ENCODE measurements around the gene DYNLT4.
A peak's percentile ranks its signal among the peaks of the same experiment; 100 is the strongest.
"Not testable (repeated sequence)": the region's sequence is repeated elsewhere in the genome, so short reads cannot be mapped to it uniquely, and the experiment has no call there.

The DYNLT4 gene

GRCh38 chr1:44776730-44777068 is 30.5 kb downstream of the DYNLT4 start:
- Histone ChIP-seq H3K36me3 (ENCODE audit: control insufficient read depth, insufficient read depth, low read length) (peaks cover 57% of the 10 kb centered on the region), H3K9me3 (ENCODE audit: control insufficient read depth, low read length) (no peaks in the 10 kb centered on the region), H3K4me3 (ENCODE audit: extremely low read depth, insufficient read depth, low read length, poor library complexity, severe bottlenecking) (peak overlapping the region; percentile 94), H3K27ac (ENCODE audit: low read depth, low read length, severe bottlenecking) (peak overlapping the region; percentile 59), H3K4me1 (ENCODE audit: control insufficient read depth, insufficient read depth, low read length, poor library complexity, severe bottlenecking) (peaks cover 14% of the 10 kb centered on the region)
- 46 to 49% methylated on average over 11 of the region's 12 CpGs for WGBS, 2 experiments (ENCODE audit: insufficient coverage in 2 of 2)

- WGBS, 2 experiments (ENCODE audit: insufficient coverage in 2 of 2), result 2 to 3% methylated on average over 23 to 31 of the region's 36 CpGs
- peaks cover 52% of the 10 kb centered on the region for H3K36me3 ChIP-seq (ENCODE audit: control insufficient read depth, insufficient read depth, low read length)
- peaks cover 14% of the 10 kb centered on the region for H3K4me1 ChIP-seq (ENCODE audit: control insufficient read depth, insufficient read depth, low read length, poor library complexity, severe bottlenecking)
- H3K9me3 ChIP-seq (ENCODE audit: control insufficient read depth, low read length), result no peaks in the 10 kb centered on the region
- peak overlapping the region; percentile 97 for H3K27ac ChIP-seq (ENCODE audit: low read depth, low read length, severe bottlenecking)
- peak overlapping the region; percentile 94 for H3K4me3 ChIP-seq (ENCODE audit: extremely low read depth, insufficient read depth, low read length, poor library complexity, severe bottlenecking)
Observed at GRCh38 chr1:44775930-44776729, 31.0 kb downstream of the DYNLT4 start.

- H3K9me3 ChIP-seq (ENCODE audit: control insufficient read depth, low read length), result no peaks in the 10 kb centered on the region
- peaks cover 14% of the 10 kb centered on the region for H3K4me1 ChIP-seq (ENCODE audit: control insufficient read depth, insufficient read depth, low read length, poor library complexity, severe bottlenecking)
- peaks cover 44% of the 10 kb centered on the region for H3K36me3 ChIP-seq (ENCODE audit: control insufficient read depth, insufficient read depth, low read length)
- H3K4me3 ChIP-seq (ENCODE audit: extremely low read depth, insufficient read depth, low read length, poor library complexity, severe bottlenecking), result peak within 1 kb of the TSS; percentile 94
- 1% methylated on average over 64 of the region's 65 CpGs for WGBS, 2 experiments (ENCODE audit: insufficient coverage in 2 of 2)
- H3K27ac ChIP-seq (ENCODE audit: low read depth, low read length, severe bottlenecking), result peak within 1 kb of the TSS; percentile 97
Observed at GRCh38 chr1:44775078-44775929, 31.8 kb downstream of the DYNLT4 start, which contains the start of gene RPS8. RPS8 (plus strand) TSS chr1:44775540; CDS start chr1:44775597, 57 bp downstream.

GRCh38 chr1:44766421-44766820 is 40.7 kb downstream of the DYNLT4 start:
- 91 to 97% methylated on average over 5 of the region's 6 CpGs for WGBS, 2 experiments (ENCODE audit: insufficient coverage in 2 of 2)
- not testable (repeated sequence) for H3K27ac ChIP-seq (ENCODE audit: low read depth, low read length, severe bottlenecking)
- H3K36me3 ChIP-seq (ENCODE audit: control insufficient read depth, insufficient read depth, low read length), result peaks cover 70% of the 10 kb centered on the region

GRCh38 chr1:44760876-44761275 is 46.3 kb downstream of the DYNLT4 start:
- H3K9me3 ChIP-seq (ENCODE audit: control insufficient read depth, low read length), result no peaks in the 10 kb centered on the region
- no peak overlapping the region for H3K4me3 ChIP-seq (ENCODE audit: extremely low read depth, insufficient read depth, low read length, poor library complexity, severe bottlenecking)
- no peak overlapping the region for H3K27ac ChIP-seq (ENCODE audit: low read depth, low read length, severe bottlenecking)
- H3K36me3 ChIP-seq (ENCODE audit: control insufficient read depth, insufficient read depth, low read length), result peaks cover 96% of the 10 kb centered on the region
- H3K4me1 ChIP-seq (ENCODE audit: control insufficient read depth, insufficient read depth, low read length, poor library complexity, severe bottlenecking), result no peaks in the 10 kb centered on the region
- WGBS, 2 experiments (ENCODE audit: insufficient coverage in 2 of 2), result 87 to 100% methylated on average over 2 to 3 of the region's 3 CpGs

More at GRCh38 chr1:44766421-44766820, 40.7 kb downstream of the DYNLT4 start:
- H3K4me1 ChIP-seq (ENCODE audit: control insufficient read depth, insufficient read depth, low read length, poor library complexity, severe bottlenecking); H3K4me3 ChIP-seq (ENCODE audit: extremely low read depth, insufficient read depth, low read length, poor library complexity, severe bottlenecking); H3K9me3 ChIP-seq (ENCODE audit: control insufficient read depth, low read length): not testable (repeated sequence)

GRCh38 chr1:44759077-44759476 is 48.1 kb downstream of the DYNLT4 start:
- H3K9me3 ChIP-seq (ENCODE audit: control insufficient read depth, low read length), result no peaks in the 10 kb centered on the region
- H3K27ac ChIP-seq (ENCODE audit: low read depth, low read length, severe bottlenecking), result no peak overlapping the region
- no peak overlapping the region for H3K4me3 ChIP-seq (ENCODE audit: extremely low read depth, insufficient read depth, low read length, poor library complexity, severe bottlenecking)
- 85 to 88% methylated on average over 10 to 11 of the region's 11 CpGs for WGBS, 2 experiments (ENCODE audit: insufficient coverage in 2 of 2)
- peaks cover 96% of the 10 kb centered on the region for H3K36me3 ChIP-seq (ENCODE audit: control insufficient read depth, insufficient read depth, low read length)
- no peaks in the 10 kb centered on the region for H3K4me1 ChIP-seq (ENCODE audit: control insufficient read depth, insufficient read depth, low read length, poor library complexity, severe bottlenecking)

- Histone ChIP-seq H3K9me3 (ENCODE audit: control insufficient read depth, low read length) (no peaks in the 10 kb centered on the region), H3K4me1 (ENCODE audit: control insufficient read depth, insufficient read depth, low read length, poor library complexity, severe bottlenecking) (no peaks in the 10 kb centered on the region), H3K27ac (ENCODE audit: low read depth, low read length, severe bottlenecking) (no peak overlapping the region), H3K4me3 (ENCODE audit: extremely low read depth, insufficient read depth, low read length, poor library complexity, severe bottlenecking) (no peak overlapping the region), H3K36me3 (ENCODE audit: control insufficient read depth, insufficient read depth, low read length) (peaks cover 94% of the 10 kb centered on the region)
- WGBS, 2 experiments (ENCODE audit: insufficient coverage in 2 of 2), result 85 to 100% methylated on average over 2 of the region's 2 CpGs
Observed at GRCh38 chr1:44757420-44757819, 49.7 kb downstream of the DYNLT4 start.
